ENCODE results near the gene TNFAIP3. TPM values are rescaled to one million over a fixed set of nuclear protein-coding genes. Genes with fewer than 3 reads are reported as not detected.
A peak's percentile ranks its signal among the peaks of the same experiment; 100 is the strongest.

Gene TNFAIP3
- total and polyA plus RNA-seq, 2 of the 8 experiments (the other 6 are each of a cell fraction or from before 2014, with no cell fraction given) = 1.6 to 2.0 TPM

DNA sequence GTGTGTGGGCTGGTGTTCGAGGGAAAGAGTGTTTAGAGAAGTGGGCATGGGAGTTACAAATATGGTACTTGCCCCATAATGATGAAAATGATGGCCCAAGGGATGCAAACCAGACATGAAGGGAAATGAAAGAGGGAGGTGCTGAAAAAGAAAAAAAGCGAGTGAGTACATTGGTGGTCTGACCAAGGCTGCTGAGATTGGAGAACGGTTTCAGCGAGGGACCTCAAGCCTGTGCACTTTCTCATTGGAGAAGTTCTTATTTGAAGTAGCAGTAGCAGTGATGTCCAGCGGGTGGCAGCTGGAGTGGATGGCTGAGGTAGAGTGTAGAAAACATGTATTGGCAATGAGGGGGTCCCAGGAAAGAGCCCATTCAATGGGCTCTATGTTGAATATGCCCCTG lies 54.8 kb downstream of the TNFAIP3 start:
- POLR2A ChIA-PET (ENCODE audit: partially characterized antibody) = no interaction called here

More for the DNA sequence above, 54.8 kb downstream of the TNFAIP3 start:
- no peak overlapping the region for H2BK15ac ChIP-seq (ENCODE audit: low read length)
- H3K14ac ChIP-seq (ENCODE audit: insufficient read length) = no peak overlapping the region
- H3K23ac ChIP-seq (ENCODE audit: insufficient read length) = no peak overlapping the region
- H3K56ac ChIP-seq (replicated peaks; ENCODE audit: insufficient read length, low read depth, low read length) = no peak overlapping the region
- TF ChIP-seq RAD21 (IDR thresholded peaks at IDR 0.05 in 1 of 2, conservative IDR thresholded peaks at IDR 0.05 in 1 of 2; ENCODE audit: low read depth in 2 of 2, low read length in 2 of 2) = peak in 1 of 2 experiments; percentile 34; a peak in 1 of 4 replicates
- no peak for TF ChIP-seq EGR1 (IDR thresholded peaks at IDR 0.05; ENCODE audit: borderline replicate concordance, low read depth, low read length)
- TF ChIP-seq, protein P1, sequence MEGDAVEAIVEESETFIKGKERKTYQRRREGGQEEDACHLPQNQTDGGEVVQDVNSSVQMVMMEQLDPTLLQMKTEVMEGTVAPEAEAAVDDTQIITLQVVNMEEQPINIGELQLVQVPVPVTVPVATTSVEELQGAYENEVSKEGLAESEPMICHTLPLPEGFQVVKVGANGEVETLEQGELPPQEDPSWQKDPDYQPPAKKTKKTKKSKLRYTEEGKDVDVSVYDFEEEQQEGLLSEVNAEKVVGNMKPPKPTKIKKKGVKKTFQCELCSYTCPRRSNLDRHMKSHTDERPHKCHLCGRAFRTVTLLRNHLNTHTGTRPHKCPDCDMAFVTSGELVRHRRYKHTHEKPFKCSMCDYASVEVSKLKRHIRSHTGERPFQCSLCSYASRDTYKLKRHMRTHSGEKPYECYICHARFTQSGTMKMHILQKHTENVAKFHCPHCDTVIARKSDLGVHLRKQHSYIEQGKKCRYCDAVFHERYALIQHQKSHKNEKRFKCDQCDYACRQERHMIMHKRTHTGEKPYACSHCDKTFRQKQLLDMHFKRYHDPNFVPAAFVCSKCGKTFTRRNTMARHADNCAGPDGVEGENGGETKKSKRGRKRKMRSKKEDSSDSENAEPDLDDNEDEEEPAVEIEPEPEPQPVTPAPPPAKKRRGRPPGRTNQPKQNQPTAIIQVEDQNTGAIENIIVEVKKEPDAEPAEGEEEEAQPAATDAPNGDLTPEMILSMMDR (IDR thresholded peaks at IDR 0.05; ENCODE audit: control extremely low read depth in 1 of 3, insufficient read depth in 1 of 3, low read depth in 1 of 3, low read length in 3 of 3) = peak in 2 of 3 experiments; percentile 36 to 44; a peak in 2 of 4 replicates
- no peaks in the 10 kb centered on the region for H3K79me1 ChIP-seq (ENCODE audit: low read depth, low read length)
- H4K20me1 ChIP-seq (replicated peaks in 1 of 2; ENCODE audit: control insufficient read depth in 1 of 2, insufficient read depth in 2 of 2, low read length in 2 of 2) = no peaks in the 10 kb centered on the region
- DNase-seq (ENCODE audit: low read depth in 1 of 2, low spot score in 2 of 2) (no peak), FAIRE-seq (no peak)
- H3K4me3 ChIP-seq (ENCODE audit: extremely low read depth in 1 of 4, insufficient read depth in 2 of 4, low read depth in 3 of 4, low read length in 4 of 4) = no peak overlapping the region
- peaks cover 0 to 17% (median 6%) of the 10 kb centered on the region in 4 experiments; a peak in 5 of 7 replicates for H3K4me1 ChIP-seq (replicated peaks in 1 of 4; ENCODE audit: control insufficient read depth in 3 of 4, insufficient read depth in 4 of 4, low read length in 3 of 4)
- no peak overlapping the region for H3K27ac ChIP-seq (ENCODE audit: low read depth, low read length)
- H2BK20ac ChIP-seq (ENCODE audit: low read length) = no peak overlapping the region
- H2AFZ ChIP-seq (ENCODE audit: low read length) = no peak overlapping the region
- H2BK120ac ChIP-seq (replicated peaks; ENCODE audit: low read depth, low read length) = no peak overlapping the region
- H3K18ac ChIP-seq (ENCODE audit: extremely low read depth, low read length) = no peak overlapping the region
- no peak overlapping the region for H4K5ac ChIP-seq (ENCODE audit: insufficient read length, low read depth, low read length)
- no peak overlapping the region for H3K4me2 ChIP-seq (ENCODE audit: insufficient read depth in 1 of 2, low read depth in 2 of 2, low read length in 2 of 2)
- 89% methylated on average over 5 of the region's 5 CpGs; no CpG with 5 or more reads in 1 of the 2 experiments for WGBS, 2 experiments (ENCODE audit: extremely low coverage in 1 of 2, insufficient coverage in 1 of 2, insufficient read length in 1 of 2, insufficient replicate concordance in 2 of 2, low coverage in 1 of 2, low lambda C conversion rate in 2 of 2, missing lambda C conversion rate in 1 of 2)
- H3K9me3 ChIP-seq (ENCODE audit: insufficient read depth in 2 of 2, low read depth in 1 of 2, low read length in 1 of 2) = no peaks in the 10 kb centered on the region
- H2BK5ac ChIP-seq (ENCODE audit: low read depth, low read length) = no peak overlapping the region
- H3K23me2 ChIP-seq (ENCODE audit: low read depth, low read length) = no peaks in the 10 kb centered on the region; the same call in 1 of the 2 replicates
- no peak overlapping the region for H2BK12ac ChIP-seq (ENCODE audit: low read depth, low read length)
- H4K8ac ChIP-seq (ENCODE audit: extremely low read depth, insufficient read depth, low read length) = no peak overlapping the region
- H3K36me3 ChIP-seq (ENCODE audit: control insufficient read depth in 2 of 4, insufficient read depth in 4 of 4, low read length in 3 of 4) = no peaks in the 10 kb centered on the region
- no peak overlapping the region for H3K9ac ChIP-seq (replicated peaks in 1 of 4; ENCODE audit: extremely low read depth in 1 of 4, low read depth in 3 of 4, low read length in 3 of 4)
- peaks cover 0 to 2% (median 0%) of the 10 kb centered on the region in 4 experiments; a peak in 1 of 7 replicates for H3K27me3 ChIP-seq (replicated peaks in 1 of 4; ENCODE audit: control insufficient read depth in 3 of 4, extremely low read depth in 1 of 4, insufficient read depth in 3 of 4, low read length in 3 of 4)
- no peak overlapping the region for H2AK5ac ChIP-seq (ENCODE audit: low read depth, low read length)
- no peak overlapping the region for H3K4ac ChIP-seq (replicated peaks; ENCODE audit: insufficient read length, low read depth, low read length)
- CTCF ChIA-PET (ENCODE audit: partially characterized antibody) = interaction anchor here (1.4 to 3.4 kb wide), 4 partner anchors 9 to 23 kb away, joined by 3 to 13 read pairs (median 6); no protein-coding TSS in a partner anchor
- no peaks in the 10 kb centered on the region for H3K79me2 ChIP-seq (ENCODE audit: control insufficient read depth in 1 of 2, insufficient read depth in 2 of 2, low read length in 2 of 2)
- H4K91ac ChIP-seq (replicated peaks; ENCODE audit: insufficient read length, low read length) = no peak overlapping the region
